Ovary (tissue), 3 donors: ENCODE measurements around the gene AAK1.

Source experiments
- CTCF ChIP-seq, 3 donors: fragments of 450-650 bp in 2 of 3; fragments of 200-600 bp in 1 of 3; IDR thresholded peaks; one replicate each; pipeline versions ENCODE4 v1.5.1 to v1.8.0; 2016 to 2022; ENCODE audit warnings: antibody characterized with exemption in 3 of 3, mild to moderate bottlenecking in 1 of 3
- POLR2A ChIP-seq: fragments of 450-650 bp; IDR thresholded peaks from one replicate; pipeline ENCODE4 v1.6.1; 2017; ENCODE audit warnings: antibody characterized with exemption, mild to moderate bottlenecking, moderate library complexity
- donor health status: DM: no; HTN: no; CAD: no.

GRCh38 chr2:69689466-69689865 lies 45.9 kb upstream of the AAK1 start:
- TF ChIP-seq CTCF (IDR thresholded peaks at IDR 0.05), result no peak
- TF ChIP-seq POLR2A, result no peak
